HCT116 (cell line): ENCODE measurements around the gene DAPK1.

Experiments
- CEBPB ChIP-seq: IDR thresholded peaks from 2 replicates; pipeline ENCODE4 v1.6.1; 2012; ENCODE audit warnings: low read depth
- CTCF ChIP-seq, 3 experiments: fragments of 200-600 bp in 1 of 3; sonication (generic) in 1 of 3; IDR thresholded peaks in 2 of 3; conservative IDR thresholded peaks in 1 of 3; 2 replicates each; pipeline ENCODE4 v1.5.1; 2012 to 2017; ENCODE audit warnings: low read depth in 2 of 3, low read length in 2 of 3, antibody characterized with exemption in 1 of 3, borderline replicate concordance in 1 of 3, control low read depth in 1 of 3, mild to moderate bottlenecking in 1 of 3, mixed read lengths in 1 of 3, mixed run types in 1 of 3, moderate library complexity in 1 of 3; ENCODE audit not compliant: insufficient read depth in 1 of 3
- ELF1 ChIP-seq: IDR thresholded peaks from 2 replicates; pipeline ENCODE4 v1.6.1; 2012; ENCODE audit warnings: low read depth, borderline replicate concordance
- EZH2 ChIP-seq: fragments of 200-600 bp; sonication (generic); IDR thresholded peaks from 2 replicates; pipeline ENCODE4 v1.6.1; 2017; ENCODE audit warnings: antibody characterized with exemption, mixed run types
- EZH2phosphoT487 ChIP-seq: fragments of 200-600 bp; IDR thresholded peaks from 2 replicates; pipeline ENCODE4 v1.6.1; 2018; ENCODE audit warnings: antibody characterized with exemption, borderline replicate concordance
- POLR2A ChIP-seq: IDR thresholded peaks from 2 replicates; pipeline ENCODE4 v1.7.0; 2011; ENCODE audit warnings: borderline replicate concordance; ENCODE audit not compliant: insufficient read depth, insufficient read length; ENCODE audit errors: extremely low read depth
- POLR2AphosphoS5 ChIP-seq: IDR thresholded peaks from 2 replicates; pipeline ENCODE4 v1.6.1; 2011; ENCODE audit warnings: mild to moderate bottlenecking, low read depth, low read length, moderate library complexity
- RAD21 ChIP-seq: IDR thresholded peaks from 2 replicates; pipeline ENCODE4 v1.6.1; 2012; ENCODE audit warnings: low read depth, mild to moderate bottlenecking
- REST ChIP-seq: IDR thresholded peaks from 2 replicates; pipeline ENCODE4 v1.6.1; 2012; ENCODE audit warnings: low read depth
- YY1 ChIP-seq: IDR thresholded peaks from 2 replicates; pipeline ENCODE4 v1.6.1; 2011; ENCODE audit warnings: low read length, low read depth, moderate library complexity, mild to moderate bottlenecking; ENCODE audit not compliant: insufficient replicate concordance; ENCODE audit errors: extremely low read depth
- ZNF274 ChIP-seq: fragments of 200-500 bp; sonication (Bioruptor generic); IDR thresholded peaks from 2 replicates; pipeline ENCODE4 v1.6.1; 2014; ENCODE audit warnings: mild to moderate bottlenecking, low read depth, low read length, inconsistent platforms

GRCh38 chr9:87569008-87569509 lies 71.4 kb downstream of the DAPK1 start:
- TF ChIP-seq POLR2AphosphoS5 (no peak), CTCF (IDR thresholded peaks at IDR 0.05 in 2 of 3, conservative IDR thresholded peaks at IDR 0.05 in 1 of 3; ENCODE audit: borderline replicate concordance in 1 of 3, insufficient read depth in 1 of 3, low read depth in 2 of 3, low read length in 2 of 3) (no peak), EZH2 (no peak), REST (no peak), RAD21 (no peak), ZNF274 (no peak), YY1 (no peak), POLR2A (no peak), ELF1 (no peak), EZH2phosphoT487 (no peak), CEBPB (no peak)
